Measurements from ENCODE around the gene TBX2.

GRCh38 chr17:61376931-61377838 is 22.5 kb upstream of the TBX2 start:
- TF ChIP-seq POLR2A (IDR thresholded peaks at IDR 0.05) (no peak), EP300 (IDR thresholded peaks at IDR 0.05) (no peak), POLR2AphosphoS5 (IDR thresholded peaks at IDR 0.05) (no peak)
- TF ChIP-seq, protein P1, sequence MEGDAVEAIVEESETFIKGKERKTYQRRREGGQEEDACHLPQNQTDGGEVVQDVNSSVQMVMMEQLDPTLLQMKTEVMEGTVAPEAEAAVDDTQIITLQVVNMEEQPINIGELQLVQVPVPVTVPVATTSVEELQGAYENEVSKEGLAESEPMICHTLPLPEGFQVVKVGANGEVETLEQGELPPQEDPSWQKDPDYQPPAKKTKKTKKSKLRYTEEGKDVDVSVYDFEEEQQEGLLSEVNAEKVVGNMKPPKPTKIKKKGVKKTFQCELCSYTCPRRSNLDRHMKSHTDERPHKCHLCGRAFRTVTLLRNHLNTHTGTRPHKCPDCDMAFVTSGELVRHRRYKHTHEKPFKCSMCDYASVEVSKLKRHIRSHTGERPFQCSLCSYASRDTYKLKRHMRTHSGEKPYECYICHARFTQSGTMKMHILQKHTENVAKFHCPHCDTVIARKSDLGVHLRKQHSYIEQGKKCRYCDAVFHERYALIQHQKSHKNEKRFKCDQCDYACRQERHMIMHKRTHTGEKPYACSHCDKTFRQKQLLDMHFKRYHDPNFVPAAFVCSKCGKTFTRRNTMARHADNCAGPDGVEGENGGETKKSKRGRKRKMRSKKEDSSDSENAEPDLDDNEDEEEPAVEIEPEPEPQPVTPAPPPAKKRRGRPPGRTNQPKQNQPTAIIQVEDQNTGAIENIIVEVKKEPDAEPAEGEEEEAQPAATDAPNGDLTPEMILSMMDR (IDR thresholded peaks at IDR 0.05), result no peak

Measured in suprapubic skin (tissue), 4 donors.